ENCODE measurements around the gene ZACN. TPM values are rescaled to one million over a fixed set of nuclear protein-coding genes. Genes with fewer than 3 reads are reported as not detected.

ZACN gene
- total and polyA plus RNA-seq, 7 donors, result 0.08 to 1.6 (median 1.2) TPM; not detected in 3

DNA sequence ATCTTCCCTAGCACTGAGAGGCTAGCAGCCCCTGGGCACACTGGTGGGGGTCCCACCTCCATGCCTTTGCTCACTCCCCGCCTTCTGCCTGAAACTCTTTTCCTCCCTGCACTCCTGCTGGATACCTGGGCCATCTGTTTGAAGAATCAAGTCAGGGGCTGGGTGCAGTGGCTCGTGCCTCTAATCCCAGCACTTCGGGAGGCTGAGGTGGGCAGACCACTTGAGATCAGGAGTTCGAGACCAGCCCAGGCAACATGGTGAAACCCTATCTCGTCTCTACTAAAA, 46.4 kb downstream of the ZACN start:
- WGBS, 3 donors, result 81 to 85% (median 84%) methylated on average over 5 of the region's 5 CpGs
- no peak for DNase-seq

DNA sequence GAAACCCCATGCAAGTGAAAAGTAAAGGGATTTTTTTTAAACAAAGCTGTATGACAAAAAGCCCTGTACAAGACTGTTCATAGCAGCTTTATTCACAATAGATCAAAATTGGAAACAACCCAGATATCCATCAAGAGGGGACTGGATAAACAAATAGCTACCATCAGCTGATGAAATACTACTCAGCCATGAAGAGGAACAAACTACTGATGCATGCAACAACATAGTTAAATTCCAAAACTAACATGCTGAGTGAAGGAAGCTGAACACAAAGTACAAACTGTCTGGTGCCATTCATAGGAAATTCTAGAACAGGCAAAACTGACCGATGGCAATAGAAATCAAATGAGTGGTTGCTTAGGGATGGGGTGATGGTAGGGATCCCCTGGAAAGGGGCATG, 46.9 kb downstream of the ZACN start:
- DNase-seq, result no peak
- intact Hi-C loops (cut with DNase I), result no loop called here
- Histone ChIP-seq H3K4me3 (no peak overlapping the region), H3K27ac (no peak overlapping the region), H3K9me3 (no peaks in the 10 kb centered on the region), H3K36me3 (ENCODE audit: insufficient read depth in 1 of 2, low read depth in 1 of 2) (no peaks in the 10 kb centered on the region), H3K4me1 (no peaks in the 10 kb centered on the region), H3K27me3 (ENCODE audit: insufficient read depth in 3 of 3, low read length in 2 of 3) (no peaks in the 10 kb centered on the region)
- 86 to 94% (median 93%) methylated on average over 1 of the region's 1 CpG for WGBS, 3 donors
- ATAC-seq, result no peak
- TF ChIP-seq, protein P1, sequence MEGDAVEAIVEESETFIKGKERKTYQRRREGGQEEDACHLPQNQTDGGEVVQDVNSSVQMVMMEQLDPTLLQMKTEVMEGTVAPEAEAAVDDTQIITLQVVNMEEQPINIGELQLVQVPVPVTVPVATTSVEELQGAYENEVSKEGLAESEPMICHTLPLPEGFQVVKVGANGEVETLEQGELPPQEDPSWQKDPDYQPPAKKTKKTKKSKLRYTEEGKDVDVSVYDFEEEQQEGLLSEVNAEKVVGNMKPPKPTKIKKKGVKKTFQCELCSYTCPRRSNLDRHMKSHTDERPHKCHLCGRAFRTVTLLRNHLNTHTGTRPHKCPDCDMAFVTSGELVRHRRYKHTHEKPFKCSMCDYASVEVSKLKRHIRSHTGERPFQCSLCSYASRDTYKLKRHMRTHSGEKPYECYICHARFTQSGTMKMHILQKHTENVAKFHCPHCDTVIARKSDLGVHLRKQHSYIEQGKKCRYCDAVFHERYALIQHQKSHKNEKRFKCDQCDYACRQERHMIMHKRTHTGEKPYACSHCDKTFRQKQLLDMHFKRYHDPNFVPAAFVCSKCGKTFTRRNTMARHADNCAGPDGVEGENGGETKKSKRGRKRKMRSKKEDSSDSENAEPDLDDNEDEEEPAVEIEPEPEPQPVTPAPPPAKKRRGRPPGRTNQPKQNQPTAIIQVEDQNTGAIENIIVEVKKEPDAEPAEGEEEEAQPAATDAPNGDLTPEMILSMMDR (IDR thresholded peaks at IDR 0.05), result no peak

More for the DNA sequence above, 46.4 kb downstream of the ZACN start:
- Histone ChIP-seq H3K4me3 (no peak overlapping the region), H3K27me3 (ENCODE audit: insufficient read depth in 3 of 3, low read length in 2 of 3) (no peaks in the 10 kb centered on the region), H3K27ac (no peak overlapping the region), H3K4me1 (no peaks in the 10 kb centered on the region), H3K36me3 (ENCODE audit: insufficient read depth in 1 of 2, low read depth in 1 of 2) (no peaks in the 10 kb centered on the region), H3K9me3 (no peaks in the 10 kb centered on the region)
- TF ChIP-seq, protein P1 (IDR thresholded peaks at IDR 0.05), result no peak
- intact Hi-C loops (cut with DNase I), result no loop called here
- ATAC-seq, result no peak

DNA sequence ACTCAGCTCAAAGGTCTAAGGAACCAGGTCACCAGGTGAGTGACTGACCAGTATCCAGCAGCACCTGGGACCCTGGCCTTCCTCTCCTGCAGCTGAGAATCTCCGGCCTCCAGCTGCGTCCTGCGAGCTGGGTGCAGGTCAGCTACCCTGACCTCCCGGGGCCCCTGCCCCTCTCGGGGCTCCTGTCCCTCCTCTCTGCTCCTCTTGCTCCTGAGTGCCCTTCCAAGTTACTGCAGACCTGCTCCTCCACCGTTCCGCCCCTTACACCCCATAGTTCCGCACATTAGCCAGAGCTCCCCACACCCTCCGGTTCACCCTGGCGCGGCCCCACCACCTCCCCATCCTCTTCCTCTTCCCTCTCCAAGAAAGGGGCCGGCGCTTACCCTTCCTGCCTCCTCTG, 51.5 kb downstream of the ZACN start:
- WGBS, 3 donors, result 54 to 56% (median 55%) methylated on average over 11 to 13 of the region's 13 CpGs
- H3K4me1 ChIP-seq, result no peaks in the 10 kb centered on the region
- intact Hi-C loops (cut with DNase I), result no loop called here
- H3K9me3 ChIP-seq, result no peaks in the 10 kb centered on the region
- H3K36me3 ChIP-seq (ENCODE audit: insufficient read depth in 1 of 2, low read depth in 1 of 2), result no peaks in the 10 kb centered on the region
- no peak overlapping the region for H3K27ac ChIP-seq
- ATAC-seq (no peak), DNase-seq (no peak)
- TF ChIP-seq, protein P1 (IDR thresholded peaks at IDR 0.05), result no peak
- no peak overlapping the region for H3K4me3 ChIP-seq
- peaks cover 0 to 29% (median 5%) of the 10 kb centered on the region in 3 donors for H3K27me3 ChIP-seq (ENCODE audit: insufficient read depth in 3 of 3, low read length in 2 of 3)

DNA sequence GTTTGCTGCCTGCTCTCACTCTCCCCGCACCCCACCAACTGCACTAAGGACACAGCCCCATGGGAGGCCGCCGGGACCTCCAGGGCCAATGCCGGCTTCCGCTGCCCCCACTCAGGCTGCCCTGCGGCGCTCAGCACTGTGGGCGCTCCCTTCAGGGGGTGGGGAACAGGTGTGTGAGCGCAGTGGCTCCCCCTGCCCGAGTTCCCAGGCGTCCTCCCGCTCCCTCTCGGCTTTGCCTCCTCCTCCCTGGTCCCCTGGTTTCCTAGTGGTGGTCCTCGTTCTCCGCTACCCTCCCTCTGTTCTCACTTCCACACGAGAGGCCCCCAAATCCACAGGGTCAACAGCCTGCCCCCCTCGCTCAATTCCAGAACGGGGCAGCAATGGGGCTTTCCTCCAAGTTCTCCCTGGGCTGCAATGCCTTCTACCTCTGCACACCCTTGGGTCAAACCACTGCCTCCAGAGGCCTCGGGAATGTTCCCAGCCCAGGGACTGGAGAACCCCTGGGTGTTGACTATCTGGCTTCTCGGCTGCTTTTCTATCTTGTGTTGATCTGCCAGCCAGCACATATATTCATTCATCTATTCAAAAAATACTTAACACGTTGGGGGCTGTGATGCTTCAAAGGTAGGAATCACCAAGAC, 52.2 kb downstream of the ZACN start:
- Histone ChIP-seq H3K27ac (no peak overlapping the region), H3K27me3 (ENCODE audit: insufficient read depth in 3 of 3, low read length in 2 of 3) (peaks cover 0 to 32% (median 5%) of the 10 kb centered on the region in 3 donors), H3K9me3 (no peaks in the 10 kb centered on the region), H3K36me3 (ENCODE audit: insufficient read depth in 1 of 2, low read depth in 1 of 2) (no peaks in the 10 kb centered on the region), H3K4me3 (no peak overlapping the region), H3K4me1 (no peaks in the 10 kb centered on the region)
- DNase-seq, result no peak
- 51 to 53% (median 53%) methylated on average over 20 to 21 of the region's 21 CpGs for WGBS, 3 donors
- no peak for ATAC-seq
- TF ChIP-seq, protein P1 (IDR thresholded peaks at IDR 0.05), result no peak
- intact Hi-C loops (cut with DNase I), result no loop called here
